Parathyroid adenoma (tissue), 2 donors: ENCODE data around the gene TRIM59.

Source experiments
- H2AFZ ChIP-seq: fragments of 300-600 bp; sonication (generic); one replicate; pipeline ENCODE4 v1.7.0; 2017; ENCODE audit warnings: antibody characterized with exemption, mild to moderate bottlenecking
- H3K27ac ChIP-seq: fragments of 300-600 bp; sonication (generic); one replicate; pipeline ENCODE4 v1.7.0; 2017
- H3K27me3 ChIP-seq: fragments of 300-600 bp; sonication (generic); one replicate; pipeline ENCODE4 v1.7.0; 2017; ENCODE audit warnings: low read length; ENCODE audit not compliant: control insufficient read depth, insufficient read depth
- H3K36me3 ChIP-seq: fragments of 300-600 bp; sonication (generic); one replicate; pipeline ENCODE4 v1.7.0; 2017; ENCODE audit warnings: low read length; ENCODE audit not compliant: control insufficient read depth, insufficient read depth
- H3K4me1 ChIP-seq: fragments of 300-600 bp; sonication (generic); one replicate; pipeline ENCODE4 v1.7.0; 2017; ENCODE audit warnings: control low read depth
- H3K4me2 ChIP-seq: fragments of 300-600 bp; sonication (generic); one replicate; pipeline ENCODE4 v1.7.0; 2017; ENCODE audit warnings: low read length
- H3K4me3 ChIP-seq: fragments of 300-600 bp; sonication (generic); one replicate; pipeline ENCODE4 v1.7.0; 2017; ENCODE audit warnings: low read depth, low read length
- H3K79me2 ChIP-seq: fragments of 300-600 bp; sonication (generic); one replicate; pipeline ENCODE4 v1.7.0; 2017; ENCODE audit warnings: control low read depth
- H3K9ac ChIP-seq: fragments of 300-600 bp; sonication (generic); one replicate; pipeline ENCODE4 v1.7.0; 2017; ENCODE audit warnings: mild to moderate bottlenecking
- H3K9me3 ChIP-seq: fragments of 300-600 bp; sonication (generic); one replicate; pipeline ENCODE4 v1.7.0; 2017; ENCODE audit warnings: low read length; ENCODE audit not compliant: control insufficient read depth
- CTCF ChIP-seq: fragments of 300-600 bp; sonication (generic); IDR thresholded peaks from one replicate; pipeline ENCODE4 v1.7.0; 2017; ENCODE audit warnings: antibody characterized with exemption, mild to moderate bottlenecking
- donor health status: primary hyperparathyroidism.

The TRIM59 gene

GRCh38 chr3:160482796-160483195 is 33.2 kb upstream of the TRIM59 start:
- TF ChIP-seq CTCF = no peak
- Histone ChIP-seq H3K4me1 (no peaks in the 10 kb centered on the region), H3K9ac (no peak overlapping the region), H3K27me3 (no peaks in the 10 kb centered on the region), H3K4me3 (no peak overlapping the region), H3K79me2 (no peaks in the 10 kb centered on the region), H3K9me3 (no peaks in the 10 kb centered on the region), H3K36me3 (no peaks in the 10 kb centered on the region), H2AFZ (no peak overlapping the region), H3K4me2 (no peak overlapping the region), H3K27ac (no peak overlapping the region)

DNA sequence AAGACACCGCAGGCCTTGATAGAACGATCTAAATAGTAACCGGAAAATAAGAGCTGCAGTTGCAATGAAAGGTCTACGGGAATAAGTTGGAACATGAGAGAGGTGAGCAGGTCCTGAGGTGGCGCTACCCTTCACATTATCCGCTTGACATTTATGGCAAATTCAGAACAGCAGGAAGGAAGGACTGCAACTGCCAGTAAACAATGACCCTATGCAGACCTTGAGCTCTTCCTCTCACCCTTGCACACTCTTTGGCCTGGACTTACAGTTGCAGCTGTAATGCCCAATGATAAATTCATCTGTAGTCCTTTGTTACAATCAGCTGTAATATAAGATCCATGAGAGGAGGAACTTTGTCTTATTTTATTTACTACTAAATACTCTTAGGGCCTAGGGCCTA is 32.3 kb upstream of the TRIM59 start:
- H3K9me3 ChIP-seq = no peaks in the 10 kb centered on the region
- no peak overlapping the region for H2AFZ ChIP-seq
- H3K27ac ChIP-seq = no peak overlapping the region
- H3K27me3 ChIP-seq = no peaks in the 10 kb centered on the region
- no peaks in the 10 kb centered on the region for H3K4me1 ChIP-seq
- TF ChIP-seq CTCF = no peak
- H3K9ac ChIP-seq = no peak overlapping the region
- no peak overlapping the region for H3K4me3 ChIP-seq
- no peaks in the 10 kb centered on the region for H3K36me3 ChIP-seq
- H3K79me2 ChIP-seq = no peaks in the 10 kb centered on the region
- no peak overlapping the region for H3K4me2 ChIP-seq

- H3K27ac ChIP-seq = no peak overlapping the region
- no peak overlapping the region for H3K4me3 ChIP-seq
- TF ChIP-seq CTCF = no peak
- no peaks in the 10 kb centered on the region for H3K4me1 ChIP-seq
- H3K27me3 ChIP-seq = no peaks in the 10 kb centered on the region
- no peak overlapping the region for H3K9ac ChIP-seq
- no peak overlapping the region for H2AFZ ChIP-seq
- no peaks in the 10 kb centered on the region for H3K36me3 ChIP-seq
- H3K9me3 ChIP-seq = no peaks in the 10 kb centered on the region
- no peak overlapping the region for H3K4me2 ChIP-seq
- H3K79me2 ChIP-seq = no peaks in the 10 kb centered on the region
Observed at GRCh38 chr3:160480931-160481330, 31.3 kb upstream of the TRIM59 start.

DNA sequence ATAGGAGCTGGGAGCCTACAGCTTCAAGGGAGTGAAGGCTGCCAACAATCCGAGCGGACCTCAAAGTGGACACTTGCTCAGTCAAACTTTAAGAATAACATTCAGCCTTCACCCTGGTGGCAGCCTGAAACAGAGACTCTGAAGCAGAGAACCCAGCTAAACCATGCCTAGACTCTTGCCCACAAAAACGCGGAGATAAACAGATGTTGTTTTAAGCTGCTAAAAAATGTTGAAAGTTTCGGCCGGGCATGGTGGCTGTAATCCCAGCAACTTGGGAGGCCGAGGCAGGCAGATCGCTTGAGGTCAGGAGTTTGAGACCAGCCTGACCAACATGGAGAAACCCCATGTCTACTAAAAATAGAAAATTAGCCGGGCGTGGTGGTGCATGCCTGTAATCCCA is 29.8 kb upstream of the TRIM59 start:
- Histone ChIP-seq H3K9me3 (no peaks in the 10 kb centered on the region), H2AFZ (no peak overlapping the region), H3K9ac (no peak overlapping the region), H3K36me3 (no peaks in the 10 kb centered on the region), H3K27me3 (no peaks in the 10 kb centered on the region), H3K4me3 (no peak overlapping the region), H3K27ac (no peak overlapping the region), H3K4me1 (no peaks in the 10 kb centered on the region), H3K4me2 (no peak overlapping the region), H3K79me2 (no peaks in the 10 kb centered on the region)
- no peak for TF ChIP-seq CTCF

GRCh38 chr3:160478338-160478737 is 28.8 kb upstream of the TRIM59 start:
- no peak overlapping the region for H2AFZ ChIP-seq
- no peak for TF ChIP-seq CTCF
- no peaks in the 10 kb centered on the region for H3K36me3 ChIP-seq
- no peaks in the 10 kb centered on the region for H3K9me3 ChIP-seq
- H3K9ac ChIP-seq = no peak overlapping the region
- no peaks in the 10 kb centered on the region for H3K79me2 ChIP-seq
- no peak overlapping the region for H3K4me2 ChIP-seq
- H3K27me3 ChIP-seq = no peaks in the 10 kb centered on the region
- H3K4me1 ChIP-seq = no peaks in the 10 kb centered on the region
- no peak overlapping the region for H3K4me3 ChIP-seq
- H3K27ac ChIP-seq = no peak overlapping the region
